HTR-8/SVneo (cell line): Measurements from ENCODE around the gene ZFC3H1.

ENCODE experiments used
- DNase-seq: peaks from one replicate; pipeline ENCODE4 v3.0.0; 2011; ENCODE audit warnings: low spot score, mixed read lengths; ENCODE audit not compliant: insufficient read length
- FAIRE-seq: peaks from 2 replicates; lab custom pipeline; 2011; peaks lifted over from hg19 to GRCh38; lab: Jason Lieb, UNC

Gene ZFC3H1

DNA sequence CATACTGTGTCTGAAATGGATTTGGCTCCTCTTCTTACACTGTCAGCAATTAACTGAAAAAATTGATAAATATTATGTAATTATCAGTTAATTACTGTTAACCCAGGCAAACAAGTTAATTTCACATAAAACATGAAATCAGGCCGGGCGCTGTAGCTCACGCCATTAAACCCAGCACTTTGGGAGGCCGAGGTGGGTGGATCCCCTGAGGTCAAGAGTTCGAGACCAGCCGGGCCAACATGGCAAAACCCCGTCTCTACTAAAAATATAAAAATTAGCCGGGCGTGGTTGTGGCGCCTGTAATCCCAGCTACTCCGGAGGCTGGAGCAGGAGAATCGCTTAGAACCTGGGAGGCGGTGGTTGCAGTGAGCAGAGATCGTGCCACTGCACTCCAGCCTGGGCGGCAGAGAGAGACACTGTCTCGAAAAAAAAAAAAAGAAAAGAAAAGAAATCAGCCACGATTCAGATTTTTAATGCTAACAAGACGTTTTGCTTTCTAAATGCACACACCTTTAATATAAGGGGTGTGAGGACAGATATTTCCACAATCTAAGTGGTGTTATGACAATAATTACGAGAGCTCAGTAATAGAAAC, 21.8 kb upstream of the ZFC3H1 start:
- FAIRE-seq (no peak), DNase-seq (no peak)

DNA sequence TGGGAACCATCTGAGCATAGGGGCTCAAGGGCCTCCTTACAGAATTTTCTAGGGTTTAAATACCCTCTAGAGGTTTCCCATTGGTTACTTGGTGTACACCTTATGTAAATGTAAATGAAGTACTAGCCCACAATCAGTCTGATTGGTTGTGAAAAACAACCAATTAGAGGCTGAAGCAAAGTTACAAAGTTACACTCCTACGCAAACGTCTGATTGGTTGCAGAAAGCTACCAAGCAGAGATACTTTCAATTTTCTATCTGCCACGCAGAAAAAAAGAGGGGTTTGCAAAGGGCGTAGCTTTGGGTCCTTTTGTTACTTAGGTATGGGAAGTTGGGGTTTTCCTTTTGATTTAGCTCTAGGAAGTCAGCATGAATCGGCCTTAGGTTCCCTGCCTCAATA, 20.4 kb upstream of the ZFC3H1 start:
- FAIRE-seq (no peak), DNase-seq (no peak)

DNA sequence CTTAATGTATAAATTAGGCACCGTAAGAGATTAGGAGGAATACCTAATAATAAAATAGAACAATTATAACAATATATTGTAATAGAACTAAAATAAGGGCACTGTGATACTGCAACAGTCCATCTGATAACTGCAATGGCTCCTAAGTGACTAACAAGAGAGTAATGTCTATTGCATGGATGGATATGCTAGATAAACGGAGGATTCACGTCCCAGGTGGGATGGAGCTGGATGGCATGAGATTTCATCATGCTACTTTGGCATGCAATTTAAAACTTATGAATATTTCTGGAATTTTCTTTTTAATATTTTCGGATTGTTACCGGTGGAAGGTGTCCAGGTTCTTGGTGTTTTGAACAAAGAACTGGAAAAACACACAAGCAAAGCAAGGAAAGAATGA, 20.0 kb upstream of the ZFC3H1 start:
- FAIRE-seq = no peak

DNA sequence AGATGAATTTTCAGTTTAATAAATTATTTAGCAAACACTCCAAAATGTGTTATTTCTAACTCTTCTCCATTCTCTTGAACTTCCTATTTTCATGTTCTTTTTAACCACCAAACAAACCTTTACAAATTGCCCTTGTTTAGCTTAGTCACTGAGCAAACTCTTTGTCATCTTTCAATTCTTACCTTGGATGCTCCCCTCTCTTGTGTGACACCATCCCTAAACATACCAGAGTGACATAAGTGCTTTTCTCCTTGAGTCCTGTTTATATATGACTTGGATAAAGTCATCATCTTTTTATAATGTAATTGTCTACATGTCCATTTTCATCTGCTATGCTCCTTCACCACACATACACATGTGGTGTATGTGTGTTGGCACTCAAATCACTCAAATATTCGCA, 18.8 kb upstream of the ZFC3H1 start:
- DNase-seq = no peak
- no peak for FAIRE-seq

More for the DNA sequence above, 20.0 kb upstream of the ZFC3H1 start:
- DNase-seq = no peak

DNA sequence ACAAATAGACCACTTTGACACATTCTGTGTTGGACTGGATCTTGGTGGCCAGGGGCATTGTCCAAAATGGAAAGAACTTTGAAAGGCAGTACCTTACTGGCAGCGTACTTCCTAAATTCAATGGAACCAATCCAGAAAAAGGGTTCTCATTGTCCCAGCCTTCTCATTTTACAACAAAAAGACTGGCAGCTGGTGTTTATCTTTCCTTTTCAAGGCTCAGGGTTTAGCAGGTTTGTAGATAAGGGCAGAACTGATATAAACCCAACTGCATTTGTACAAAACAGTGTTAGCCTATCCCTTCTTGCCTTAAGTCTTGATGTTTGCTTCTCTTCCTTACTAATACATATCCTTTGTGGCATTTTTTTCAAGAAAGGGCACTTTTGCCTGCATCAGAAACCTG, 8.2 kb upstream of the ZFC3H1 start:
- FAIRE-seq = no peak
- DNase-seq = no peak

DNA sequence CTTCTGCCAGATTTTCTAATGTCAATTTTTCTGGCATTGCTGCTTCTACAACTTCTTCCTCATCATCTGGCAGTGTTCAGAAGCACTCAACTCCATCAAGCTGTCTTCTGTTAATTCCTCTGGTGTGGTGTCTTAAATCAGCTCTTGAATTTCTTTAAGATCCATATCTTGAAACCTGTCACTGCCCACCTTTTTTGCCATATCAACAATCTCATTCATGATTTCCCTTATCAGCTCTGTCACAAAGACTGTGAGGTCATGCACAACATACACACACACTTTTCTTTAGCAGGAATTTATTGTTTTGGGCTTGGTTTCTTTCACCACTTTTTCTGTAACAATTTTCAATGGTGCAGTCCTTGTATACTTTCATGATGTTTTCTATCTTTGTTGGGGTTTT, 7.7 kb upstream of the ZFC3H1 start:
- DNase-seq = no peak
- FAIRE-seq = no peak

GRCh38 chr12:71666259-71666658, 2.6 kb upstream of the ZFC3H1 start:
- FAIRE-seq (no peak), DNase-seq (no peak)

- DNase-seq (no peak), FAIRE-seq (no peak)
These were observed 1.4 kb upstream of the ZFC3H1 start for GRCh38 chr12:71665090-71665463.

GRCh38 chr12:71664411-71665089, 902 bp upstream of the ZFC3H1 start:
- FAIRE-seq = no peak
- DNase-seq = no peak

DNA sequence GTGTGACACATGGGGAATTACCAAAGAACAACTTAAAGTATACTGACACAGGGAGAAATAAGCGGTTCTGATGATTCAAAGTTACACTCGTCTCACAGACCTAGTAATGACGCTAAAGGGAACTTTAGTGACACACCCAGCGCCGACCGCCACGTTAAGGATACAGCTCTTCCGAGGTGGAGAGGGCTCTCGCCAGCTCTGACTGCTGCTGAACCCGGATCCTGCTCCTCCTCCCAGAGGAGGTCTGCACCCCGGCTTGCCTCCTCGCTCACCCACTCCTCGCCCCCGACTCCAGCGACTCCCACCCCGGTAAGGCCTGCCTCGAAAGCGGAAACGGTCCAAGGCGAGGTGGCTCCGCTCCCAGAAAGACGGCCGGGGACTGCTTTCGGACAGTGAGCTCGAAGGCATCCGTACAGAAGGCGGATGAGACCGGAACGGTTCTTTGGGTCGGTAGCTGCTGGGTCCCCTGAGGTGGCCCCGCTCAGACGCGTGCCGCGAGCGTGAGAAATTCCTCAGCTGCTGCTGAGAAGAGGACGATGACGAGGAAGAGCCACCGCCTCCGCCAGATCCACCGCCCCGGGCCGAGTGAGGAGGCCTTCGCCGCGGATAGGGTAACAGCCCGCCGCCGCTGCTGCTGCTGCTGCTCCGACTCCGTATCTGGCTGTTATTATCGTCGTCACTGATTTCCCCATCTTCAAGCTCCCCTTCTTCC, 643 bp downstream of the ZFC3H1 start:
- FAIRE-seq = no peak
- DNase-seq = peak; percentile 23

DNA sequence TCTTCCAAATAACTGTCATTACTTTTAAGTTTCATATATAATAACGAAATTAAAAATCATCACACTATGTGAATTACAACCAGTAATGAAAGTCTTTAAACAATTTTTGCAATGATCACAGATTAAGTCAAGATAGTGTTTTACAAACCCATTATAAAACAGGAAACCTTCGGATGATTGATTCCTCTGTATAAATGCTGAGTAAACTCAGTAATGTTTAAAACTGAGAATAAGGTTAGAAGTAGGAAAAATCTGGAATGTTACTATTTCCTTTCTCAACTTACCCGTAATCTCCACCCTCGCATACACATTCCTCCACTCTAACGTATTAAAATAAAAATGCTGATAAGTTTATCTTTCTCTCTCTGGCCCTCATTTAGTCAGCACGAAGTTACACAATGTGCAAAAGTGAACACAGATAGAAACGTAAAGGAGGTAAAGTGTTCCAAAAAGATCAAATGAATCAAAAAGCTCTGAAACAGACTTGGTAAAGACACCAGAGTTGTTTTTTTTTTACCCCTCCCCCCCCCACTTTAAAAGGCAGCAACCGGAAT, 1.6 kb downstream of the ZFC3H1 start:
- FAIRE-seq = no peak
- DNase-seq = no peak

DNA sequence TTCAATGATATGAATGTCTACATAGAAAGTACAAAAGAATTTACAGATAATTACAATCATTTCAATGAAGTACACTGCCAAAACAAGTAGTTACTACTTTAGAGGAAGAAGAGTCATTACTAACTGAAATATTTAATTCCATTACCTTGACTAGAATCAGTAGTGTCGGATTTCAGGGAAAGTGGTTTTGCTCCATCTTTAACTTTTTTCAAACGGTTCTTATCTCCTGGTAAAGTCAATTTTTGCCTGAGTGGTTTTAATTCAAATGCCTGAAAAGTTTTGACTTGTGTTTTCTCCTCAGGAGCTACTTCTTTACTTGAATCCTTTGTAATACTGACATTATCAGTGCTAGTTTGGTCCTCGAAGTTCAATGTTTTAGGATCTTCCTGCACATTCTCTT, 6.9 kb downstream of the ZFC3H1 start:
- no peak for FAIRE-seq

GRCh38 chr12:71655907-71656306, 7.7 kb downstream of the ZFC3H1 start:
- no peak for FAIRE-seq
- no peak for DNase-seq

More for the DNA sequence above, 6.9 kb downstream of the ZFC3H1 start:
- DNase-seq = no peak

DNA sequence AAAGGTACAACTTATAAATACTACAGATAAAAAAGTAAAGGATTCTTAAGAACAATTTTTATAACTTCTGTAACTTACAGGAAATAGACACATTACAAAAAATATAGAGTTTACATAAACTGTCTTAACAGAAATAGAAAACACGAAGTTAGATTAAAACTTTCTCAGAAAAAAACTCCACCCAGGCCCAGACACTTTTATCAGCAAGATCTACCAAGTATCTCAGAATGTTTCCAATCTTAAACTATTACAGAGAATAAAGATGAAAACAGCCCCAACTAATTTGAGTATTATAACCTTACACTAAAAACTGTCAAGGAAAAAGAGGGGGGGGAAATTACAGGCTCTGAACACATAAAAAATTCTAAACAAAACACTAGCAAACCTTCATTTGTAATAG, 8.2 kb downstream of the ZFC3H1 start:
- FAIRE-seq (no peak), DNase-seq (no peak)

DNA sequence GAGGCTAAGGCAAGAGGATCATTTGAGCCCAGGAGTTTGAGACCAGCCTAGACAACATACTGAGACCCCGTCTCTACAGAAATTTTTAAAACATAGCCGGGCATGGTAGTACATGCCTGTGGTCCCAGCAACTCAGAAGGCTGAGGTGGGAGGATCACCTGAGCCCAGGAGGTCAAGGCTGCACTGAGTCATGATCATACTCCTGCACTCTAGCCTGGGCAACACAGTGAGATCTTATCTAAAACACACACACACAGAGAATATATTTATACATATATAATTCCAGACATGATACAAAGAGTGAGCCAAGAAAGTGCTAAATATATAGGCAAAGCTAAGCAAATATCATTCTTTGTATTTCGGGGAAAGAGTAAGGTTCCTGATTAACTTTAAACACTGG, 9.4 kb downstream of the ZFC3H1 start:
- FAIRE-seq = no peak
- no peak for DNase-seq

GRCh38 chr12:71653137-71653536, 10.5 kb downstream of the ZFC3H1 start:
- DNase-seq = no peak
- FAIRE-seq = no peak

DNA sequence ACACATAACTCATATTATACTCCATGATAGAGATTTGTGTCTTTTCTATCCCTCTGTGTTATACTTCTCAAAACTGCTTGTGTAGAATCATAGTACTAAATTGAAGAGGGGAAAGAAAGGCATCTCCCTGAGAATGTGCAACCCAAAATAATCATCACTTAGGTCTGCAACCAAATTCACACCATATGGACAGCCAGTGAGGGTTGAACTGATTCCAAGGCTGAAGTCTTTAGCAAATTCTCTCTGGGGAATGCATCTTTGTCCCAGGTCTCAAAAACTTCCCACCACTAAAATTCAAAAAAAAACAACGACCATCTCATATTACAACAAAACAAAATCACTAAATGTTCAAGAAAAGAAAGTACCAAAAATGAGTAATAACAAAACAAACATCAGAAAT, 11.0 kb downstream of the ZFC3H1 start:
- no peak for FAIRE-seq
- no peak for DNase-seq

GRCh38 chr12:71649401-71649800, 14.2 kb downstream of the ZFC3H1 start:
- DNase-seq (no peak), FAIRE-seq (no peak)

DNA sequence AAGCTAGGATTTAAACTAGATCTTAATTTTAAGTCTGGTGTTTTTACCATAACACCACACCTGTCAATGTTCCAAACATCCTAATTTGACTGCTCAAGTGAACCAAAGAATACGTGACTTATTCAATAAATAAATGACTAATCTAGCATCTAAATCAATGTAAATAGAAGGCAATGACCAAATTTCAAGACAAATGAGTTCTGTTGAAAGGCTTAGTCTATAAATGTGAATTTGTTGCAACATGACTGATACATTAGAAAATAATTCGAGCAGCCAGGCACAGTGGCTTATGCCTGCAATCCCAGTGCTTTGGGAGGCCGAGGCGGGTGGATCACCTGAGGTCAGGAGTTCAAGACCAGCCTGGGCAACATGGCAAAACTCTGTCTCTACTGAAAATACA, 15.1 kb downstream of the ZFC3H1 start:
- FAIRE-seq = no peak

GRCh38 chr12:71646512-71646911, 17.1 kb downstream of the ZFC3H1 start:
- DNase-seq = no peak
- no peak for FAIRE-seq

More for the DNA sequence above, 15.1 kb downstream of the ZFC3H1 start:
- DNase-seq = no peak

DNA sequence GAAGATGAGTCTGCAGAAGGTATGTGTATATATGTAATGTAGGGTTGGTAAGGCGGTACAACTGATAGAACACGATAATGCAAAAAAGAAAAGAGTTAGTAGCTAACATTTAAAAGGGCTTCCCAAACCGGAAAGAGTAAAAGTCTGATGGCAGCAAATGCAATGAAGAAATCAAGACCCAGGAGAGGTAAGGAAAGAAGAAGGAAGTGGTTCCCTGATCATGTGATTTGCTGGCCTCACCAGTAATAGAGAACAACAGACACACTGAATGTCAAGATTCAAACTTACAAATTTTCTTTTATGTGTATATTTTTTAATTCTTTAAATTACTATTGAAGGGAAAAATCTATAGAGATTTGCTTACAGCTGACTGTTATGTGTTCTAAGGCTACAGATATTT, 18.4 kb downstream of the ZFC3H1 start:
- FAIRE-seq = no peak

More for the DNA sequence above, 18.4 kb downstream of the ZFC3H1 start:
- no peak for DNase-seq
